ENCODE measurements around the gene PATJ. TPM values are rescaled to one million over a fixed set of nuclear protein-coding genes. Genes with fewer than 3 reads are reported as not detected.

Gene PATJ
- total and polyA plus RNA-seq, 2 donors (not counting 3 experiments of a cell fraction or from before 2014, with no cell fraction given) = 1.1 to 3.0 TPM

- Histone ChIP-seq H3K27ac (ENCODE audit: insufficient read depth, low read depth, low read length) (no peak overlapping the region), H2AFZ (ENCODE audit: low read depth, low read length) (no peak overlapping the region), H3K9ac (replicated peaks; ENCODE audit: extremely low read depth, insufficient read depth, low read length) (no peak overlapping the region), H3K9me3 (replicated peaks; ENCODE audit: control insufficient read depth, insufficient read depth, low read length) (no peaks in the 10 kb centered on the region), H3K4me2 (ENCODE audit: insufficient read depth, low read length) (no peak overlapping the region), H3K4me1 (ENCODE audit: control insufficient read depth, extremely low read depth, insufficient read depth, low read length) (no peaks in the 10 kb centered on the region), H3K36me3 (ENCODE audit: control insufficient read depth in 2 of 2, extremely low read depth in 1 of 2, insufficient read depth in 2 of 2, low read length in 2 of 2) (no peaks in the 10 kb centered on the region), H3K9me1 (replicated peaks; ENCODE audit: control insufficient read depth, extremely low read depth, insufficient read depth, low read length) (no peaks in the 10 kb centered on the region), H4K20me1 (replicated peaks; ENCODE audit: control insufficient read depth, extremely low read depth, insufficient read depth, low read length) (no peaks in the 10 kb centered on the region), H3K4me3 (replicated peaks in 1 of 3; ENCODE audit: insufficient read depth in 1 of 3, low read depth in 1 of 3, low read length in 3 of 3) (no peak overlapping the region), H3K79me2 (ENCODE audit: control insufficient read depth, insufficient read depth, low read length) (no peaks in the 10 kb centered on the region), H3K27me3 (ENCODE audit: control insufficient read depth in 2 of 2, insufficient read depth in 2 of 2, low read length in 2 of 2) (no peaks in the 10 kb centered on the region)
- intact Hi-C loops (cut with micrococcal nuclease) = loop anchor here (1.0 to 5.0 kb wide), 2 partner anchors 149 to 211 kb away; no protein-coding TSS in a partner anchor
- ChIA-PET CTCF (interaction anchor here (1.3 to 2.0 kb wide), 2 partner anchors 73 to 223 kb away, joined by 3 to 5 read pairs; no protein-coding TSS in a partner anchor), POLR2A (interaction anchor here (0.6 kb wide), 1 partner anchor 214 kb away, joined by 5 read pairs; no protein-coding TSS in a partner anchor)
- DNase-seq (ENCODE audit: low read depth, low spot score) (no peak), FAIRE-seq (no peak)
- dilution Hi-C loops (cut with MboI; ENCODE audit: extremely low pct_ligation_motif_present, low sequenced_read_pairs) = no loop called here
- TF ChIP-seq CTCF (IDR thresholded peaks at IDR 0.05; ENCODE audit: extremely low read depth in 1 of 2, insufficient read depth in 1 of 2, low read depth in 1 of 2, low read length in 2 of 2) (peak in 1 of 2 donors; percentile 4), MAX (IDR thresholded peaks at IDR 0.05; ENCODE audit: insufficient read depth, insufficient read length) (no peak), EZH2 (IDR thresholded peaks at IDR 0.05; ENCODE audit: borderline replicate concordance, low read depth, low read length, severe bottlenecking) (no peak), POLR2AphosphoS5 (IDR thresholded peaks at IDR 0.05; ENCODE audit: insufficient read depth, low read depth, low read length) (no peak), POLR2A (IDR thresholded peaks at IDR 0.05; ENCODE audit: low read depth, low read length) (no peak), MYC (IDR thresholded peaks at IDR 0.05; ENCODE audit: low read depth, low read length) (no peak), JUN (IDR thresholded peaks at IDR 0.05; ENCODE audit: borderline replicate concordance, insufficient read depth, insufficient read length, low read depth) (no peak)
- no TSS peak for BruUV-seq (replicated peaks)
These were observed 179.2 kb downstream of the PATJ start for GRCh38 chr1:61921435-61921834.

Measured in endothelial cell of umbilical vein (primary cell).